G401 (cell line): ENCODE measurements around the gene NAT8. TPM values are rescaled to one million over a fixed set of nuclear protein-coding genes. Genes with fewer than 3 reads are reported as not detected.
A peak's percentile ranks its signal among the peaks of the same experiment; 100 is the strongest.
"Not testable (repeated sequence)": the region's sequence is repeated elsewhere in the genome, so short reads cannot be mapped to it uniquely, and the experiment has no call there.

Source experiments
- DNase-seq: peaks from one replicate; pipeline ENCODE4 v3.0.0-alpha.2; 2015; ENCODE audit warnings: low spot score
- in situ Hi-C: cut with HindIII; loops from 2 replicates; pipeline ENCODE4 v1.10.0; 2016; ENCODE audit warnings: low sequenced_read_pairs, mixed read lengths
- total RNA-seq: library from RNA; depleted of rRNA; stranded (reverse); fragments of >200 nt; shearing (Covaris generic); gene quantifications from 2 replicates; pipeline ENCODE4 v1.2.3, GENCODE V29; 2014

NAT8 gene
- total RNA-seq, 1 experiment from 2014 or later = not detected

GRCh38 chr2:73640946-73641766 is 1.1 kb downstream of the NAT8 start:
- no peak for DNase-seq
- in situ Hi-C loops = no loop called here

- peak; percentile 36 for DNase-seq
- in situ Hi-C loops = no loop called here
Observed at GRCh38 chr2:73640511-73640911, 1.7 kb downstream of the NAT8 start.

GRCh38 chr2:73638429-73638828 is 3.8 kb downstream of the NAT8 start:
- no peak for DNase-seq
- in situ Hi-C loops = no loop called here

DNA sequence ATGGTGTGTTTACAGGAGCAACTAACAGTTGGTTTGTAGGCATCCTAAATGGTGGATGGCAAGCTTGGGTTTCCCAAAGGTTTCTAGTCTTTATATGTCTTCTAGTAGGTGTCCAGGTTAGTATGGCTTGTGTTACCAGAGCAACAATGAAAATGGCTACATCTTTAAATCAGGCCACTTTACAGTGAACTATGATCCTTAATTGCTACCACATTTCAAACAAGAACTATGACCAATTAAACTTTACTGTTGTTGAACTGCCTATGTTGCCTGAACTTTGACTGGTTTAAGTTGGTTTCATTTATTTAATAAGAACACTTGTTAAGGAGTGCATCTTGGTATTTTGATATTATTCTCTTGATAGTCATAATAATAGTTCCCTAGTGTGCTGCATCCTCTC is 5.2 kb downstream of the NAT8 start:
- DNase-seq, in situ Hi-C loops: not testable (repeated sequence)

DNA sequence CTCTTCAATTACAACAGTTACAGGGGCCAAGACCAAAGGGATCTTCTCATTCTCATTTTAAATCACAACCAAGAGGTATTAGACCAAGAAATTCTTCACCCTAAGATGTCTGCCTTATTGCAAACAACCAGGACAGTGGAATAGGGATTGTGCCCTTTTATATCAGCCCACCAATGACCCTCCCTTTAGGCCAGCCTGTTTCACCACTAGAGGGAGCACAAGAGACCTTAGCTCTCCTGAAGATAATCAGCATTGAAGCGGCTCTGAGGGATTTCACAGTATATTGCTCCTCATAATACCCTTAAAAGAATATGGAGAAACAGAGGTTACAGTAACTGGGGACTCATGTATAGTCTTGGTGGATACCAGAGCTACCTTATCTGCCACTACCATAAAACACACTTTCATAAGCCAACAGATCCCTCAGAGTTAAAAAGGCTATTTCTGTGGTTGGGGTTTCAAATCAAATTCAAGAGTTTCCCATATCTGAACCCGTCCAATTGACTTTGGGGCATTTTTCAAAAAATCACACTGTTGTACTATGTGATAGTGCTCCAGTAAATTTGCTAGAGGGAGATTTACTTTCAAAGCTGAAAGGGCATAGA is 11.5 kb downstream of the NAT8 start:
- in situ Hi-C loops, DNase-seq: not testable (repeated sequence)

GRCh38 chr2:73628493-73628892 is 13.7 kb downstream of the NAT8 start:
- in situ Hi-C loops = not testable (repeated sequence)

DNA sequence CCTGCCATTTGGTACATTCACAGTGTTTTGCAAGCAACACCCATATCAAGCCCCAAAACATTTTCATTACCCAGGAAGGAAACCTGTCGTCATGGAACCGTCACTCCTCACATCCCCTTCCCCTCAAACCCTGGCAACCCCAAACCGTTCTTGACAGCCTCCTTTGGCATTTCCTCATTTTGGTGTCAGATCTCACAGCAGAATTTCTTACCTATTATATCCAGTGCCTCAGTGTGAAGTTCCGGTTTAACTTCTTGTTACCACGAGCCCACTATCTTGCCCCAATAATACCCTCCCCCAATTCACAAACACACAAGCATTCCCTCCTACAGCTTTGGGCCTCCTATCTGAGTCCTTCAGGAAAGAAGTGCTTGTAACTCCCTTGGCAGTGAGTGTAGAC is 16.0 kb downstream of the NAT8 start:
- in situ Hi-C loops, DNase-seq: not testable (repeated sequence)

More at GRCh38 chr2:73628493-73628892, 13.7 kb downstream of the NAT8 start:
- not testable (repeated sequence) for DNase-seq

- in situ Hi-C loops, DNase-seq: not testable (repeated sequence)
Observed at GRCh38 chr2:73624625-73625024, 17.6 kb downstream of the NAT8 start.

DNA sequence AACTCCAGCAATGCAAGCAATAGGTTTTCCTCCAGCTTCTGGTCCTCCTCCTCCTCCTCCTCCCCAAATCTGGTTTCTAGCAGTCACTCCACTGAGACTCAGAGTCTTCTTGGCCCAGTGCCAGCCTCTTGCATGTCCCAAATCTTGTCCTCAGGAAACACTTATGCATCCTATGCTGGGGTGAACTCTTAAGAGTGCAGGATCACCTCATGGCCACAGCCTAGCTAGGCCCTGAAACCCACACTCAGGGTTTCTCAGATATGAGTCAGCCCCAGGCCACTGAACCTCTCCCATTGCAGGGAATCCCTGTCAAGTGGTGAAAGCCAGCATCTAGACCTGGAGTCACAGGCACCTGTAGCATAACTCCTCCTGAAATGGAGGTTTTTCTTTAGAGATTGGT is 18.2 kb downstream of the NAT8 start:
- DNase-seq, in situ Hi-C loops: not testable (repeated sequence)

GRCh38 chr2:73619925-73620324 is 22.3 kb downstream of the NAT8 start:
- peak; percentile 2 for DNase-seq
- in situ Hi-C loops = not testable (repeated sequence)

GRCh38 chr2:73614997-73615396 is 27.2 kb downstream of the NAT8 start:
- in situ Hi-C loops = no loop called here
- no peak for DNase-seq

GRCh38 chr2:73614105-73614504 is 28.1 kb downstream of the NAT8 start:
- no peak for DNase-seq
- in situ Hi-C loops = no loop called here

GRCh38 chr2:73611867-73612266 is 30.4 kb downstream of the NAT8 start:
- in situ Hi-C loops = no loop called here
- no peak for DNase-seq

DNA sequence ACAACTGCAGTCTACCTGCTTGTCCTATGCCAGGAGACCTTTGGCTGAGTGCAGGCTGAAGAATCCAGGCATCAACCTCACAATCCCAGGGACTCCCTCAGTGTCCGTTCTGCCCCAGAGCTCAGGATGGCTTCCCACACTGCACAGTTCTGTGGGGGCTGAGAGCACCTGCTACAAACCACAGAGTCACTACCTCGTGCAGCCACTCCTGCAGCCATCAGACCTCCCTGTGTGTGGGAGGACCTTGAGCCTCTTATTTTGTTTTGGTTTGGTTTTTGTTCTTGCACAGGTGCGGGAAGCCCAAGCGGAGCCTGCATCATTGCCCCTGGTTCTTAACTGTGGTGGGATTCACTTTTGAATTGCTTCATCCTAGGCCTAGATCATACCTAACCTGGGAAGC is 31.0 kb downstream of the NAT8 start:
- in situ Hi-C loops = no loop called here
- no peak for DNase-seq

DNA sequence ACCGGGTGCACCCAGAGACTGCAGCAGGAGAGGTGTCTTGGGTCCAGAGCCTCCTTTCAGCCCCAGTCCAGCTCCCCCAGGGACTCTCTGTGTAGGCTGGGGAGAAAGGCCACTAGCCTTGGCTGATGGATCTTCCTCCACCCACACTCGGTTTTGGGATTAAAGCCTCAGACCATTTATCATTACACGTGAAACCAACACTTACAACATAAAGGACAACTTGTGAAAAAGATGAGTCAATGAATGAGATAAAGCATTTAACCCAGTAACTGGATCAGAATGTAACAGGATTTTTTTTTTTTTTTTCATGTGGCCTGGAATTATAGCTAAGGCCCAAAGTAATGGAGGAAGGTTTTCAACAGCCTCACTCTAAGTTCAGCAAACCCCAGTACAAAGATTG is 32.1 kb downstream of the NAT8 start:
- DNase-seq = no peak
- in situ Hi-C loops = no loop called here

DNA sequence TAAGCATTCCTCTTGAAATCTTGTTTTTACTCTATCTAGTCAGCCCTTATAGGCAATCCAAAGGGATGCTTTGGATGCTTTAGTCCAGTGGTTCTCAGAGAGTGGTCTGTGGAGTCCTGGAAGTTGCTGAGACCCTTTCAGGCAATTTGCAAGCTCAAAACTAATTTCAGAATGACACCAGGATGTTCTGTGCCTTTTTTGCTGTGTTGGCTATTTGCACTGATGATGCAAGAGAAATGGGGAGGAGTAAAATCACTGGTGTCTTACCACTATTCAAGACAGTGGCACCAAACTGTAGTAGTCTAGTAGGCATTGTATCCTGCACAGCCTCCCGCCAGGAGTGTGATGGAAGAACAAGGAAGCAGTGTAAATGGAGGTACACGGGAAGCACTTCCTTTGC is 37.6 kb downstream of the NAT8 start:
- DNase-seq, in situ Hi-C loops: not testable (repeated sequence)

DNA sequence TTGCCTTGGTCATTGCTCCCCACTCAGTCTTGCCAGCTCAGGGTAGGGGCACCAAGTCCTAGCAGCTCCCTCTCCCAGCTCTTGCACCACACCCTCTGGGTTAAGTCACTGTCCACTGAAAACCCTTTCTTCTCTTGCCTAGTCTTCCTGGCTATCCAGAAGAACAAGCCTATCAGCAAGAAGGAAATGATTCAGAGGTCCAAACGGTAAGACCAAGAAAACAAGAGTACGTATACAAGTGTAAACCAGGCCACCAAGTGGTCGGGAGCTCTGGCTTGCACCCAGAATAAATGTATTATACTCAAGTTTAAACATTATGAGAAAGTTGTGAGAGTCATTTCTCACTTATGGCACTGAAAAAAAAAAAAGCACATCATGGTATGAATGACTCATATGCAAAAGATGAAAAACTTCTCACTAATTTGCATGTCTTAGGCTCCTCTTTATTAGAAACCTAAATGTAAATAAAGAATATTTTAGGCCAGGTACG is 39.1 kb downstream of the NAT8 start:
- DNase-seq, in situ Hi-C loops: not testable (repeated sequence)

DNA sequence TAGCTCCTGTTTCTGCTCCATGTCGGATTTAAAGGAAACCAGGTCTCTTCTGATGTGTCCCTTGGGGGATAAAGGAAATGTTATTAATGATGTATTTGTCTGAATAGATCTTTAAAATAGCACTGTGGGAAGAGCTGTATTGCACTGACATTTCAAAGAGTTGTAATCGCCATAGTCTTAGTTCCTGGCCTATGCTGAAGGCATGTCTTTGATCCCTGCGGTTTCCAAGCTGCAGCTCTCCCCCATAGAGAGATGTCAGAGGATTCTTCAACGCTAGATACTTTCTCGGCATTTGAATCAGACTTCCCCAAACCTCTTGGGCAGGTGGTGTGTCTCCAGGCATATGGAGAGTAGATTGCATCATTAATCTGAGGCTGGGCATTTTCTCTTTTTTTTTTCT is 40.4 kb downstream of the NAT8 start:
- DNase-seq = no peak
- in situ Hi-C loops = no loop called here

DNA sequence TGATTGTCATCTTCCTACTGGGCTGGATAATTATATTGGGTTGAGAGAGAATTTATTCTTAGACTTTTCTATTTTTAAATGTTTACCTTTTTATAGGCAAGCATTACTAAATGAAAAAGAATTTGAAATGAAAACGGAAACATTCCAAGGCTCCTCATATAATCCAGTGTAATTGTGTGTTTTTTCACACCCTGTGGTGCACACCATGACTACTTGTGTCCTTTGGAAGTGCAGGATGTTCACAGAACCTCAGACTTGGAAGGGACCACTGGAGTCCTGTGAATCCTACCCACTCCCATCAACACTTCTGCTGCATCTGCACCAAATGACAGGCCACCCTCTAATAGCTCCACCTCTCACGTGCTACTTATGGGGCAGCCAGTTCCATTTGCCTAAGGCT is 48.0 kb downstream of the NAT8 start:
- in situ Hi-C loops = no loop called here
- DNase-seq = no peak

GRCh38 chr2:73593680-73594079 is 48.5 kb downstream of the NAT8 start:
- no peak for DNase-seq
- in situ Hi-C loops = no loop called here
